HT1080 (cell line): ENCODE results near the gene AKR1C4. TPM values are rescaled to one million over a fixed set of nuclear protein-coding genes. Genes with fewer than 3 reads are reported as not detected.
"Not testable (repeated sequence)": the region's sequence is repeated elsewhere in the genome, so short reads cannot be mapped to it uniquely, and the experiment has no call there.

ENCODE experiments used
- DNase-seq: peaks from one replicate; pipeline ENCODE4 v3.0.0-alpha.2; 2015; ENCODE audit warnings: low read depth
- total RNA-seq: library from RNA; depleted of rRNA; stranded (reverse); fragments of >200 nt; shearing (Covaris generic); gene quantifications from 2 replicates; pipeline ENCODE4 v1.2.3, GENCODE V29; 2014

Gene AKR1C4
- total RNA-seq, 1 experiment from 2014 or later, result not detected

DNA sequence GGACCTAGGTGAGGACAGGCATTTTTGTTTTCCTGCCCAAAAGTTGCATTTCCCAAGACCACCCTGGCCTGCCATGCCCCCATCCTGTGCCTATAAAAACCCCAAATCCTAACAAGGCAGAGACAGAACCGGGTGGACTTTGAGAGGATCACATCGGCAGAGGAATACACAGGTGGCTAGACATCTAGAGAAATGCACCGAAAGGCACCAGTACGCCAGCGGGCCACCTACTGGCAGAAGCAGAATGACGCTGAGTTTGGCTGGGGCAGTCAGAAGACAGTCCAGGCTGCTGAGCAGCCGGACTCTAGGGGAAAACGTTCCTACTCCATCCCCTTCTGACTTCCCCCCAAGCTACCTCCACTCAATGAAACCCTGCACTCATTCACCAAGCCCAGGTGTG, 2.8 kb downstream of the AKR1C4 start:
- no peak for DNase-seq

DNA sequence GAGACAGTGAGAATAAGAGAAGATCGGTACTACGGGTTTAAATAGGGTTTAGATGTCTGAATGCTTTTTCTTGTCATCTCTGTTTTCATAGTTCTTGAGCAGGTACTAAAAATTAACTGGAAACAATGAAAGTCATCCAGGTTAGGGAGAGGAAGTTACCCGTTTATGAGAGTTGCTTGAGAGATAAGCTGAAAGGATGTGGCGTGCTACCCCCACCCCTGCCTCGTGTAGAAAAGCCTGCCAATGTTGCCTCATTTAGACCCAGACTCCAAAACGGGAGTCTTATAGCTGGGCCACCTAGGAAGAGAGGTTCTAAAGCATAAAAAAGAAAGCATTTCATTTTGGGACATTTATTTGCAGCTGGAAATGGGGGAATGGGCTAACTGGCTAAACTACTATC, 10.2 kb downstream of the AKR1C4 start:
- DNase-seq, result no peak

- not testable (repeated sequence) for DNase-seq
Observed at GRCh38 chr10:5209776-5210175, 13.1 kb downstream of the AKR1C4 start.

GRCh38 chr10:5210261-5210660, 13.6 kb downstream of the AKR1C4 start:
- DNase-seq, result not testable (repeated sequence)

GRCh38 chr10:5211696-5212536, 15.3 kb downstream of the AKR1C4 start:
- DNase-seq, result no peak

DNA sequence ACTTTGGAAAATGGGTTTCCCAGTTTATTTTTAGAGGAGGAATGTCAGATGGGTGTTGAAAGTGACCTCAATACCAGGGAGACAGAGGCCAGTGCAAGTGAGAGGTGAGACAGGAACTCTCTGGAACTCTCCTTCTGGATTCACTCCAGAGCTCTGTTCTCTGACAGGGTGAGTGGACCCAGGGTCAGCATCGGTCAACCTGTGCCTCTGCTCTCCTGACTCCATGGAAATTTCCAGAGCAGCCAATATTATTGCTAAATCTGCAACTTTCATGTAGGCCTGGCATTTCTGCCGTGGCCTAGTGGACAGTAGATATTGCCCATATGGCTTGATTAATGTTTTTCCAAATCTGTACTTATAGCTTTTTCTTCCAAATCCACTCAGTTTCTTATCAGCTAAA, 20.2 kb downstream of the AKR1C4 start:
- no peak for DNase-seq

- DNase-seq, result no peak
Observed at GRCh38 chr10:5219262-5219661, 22.6 kb downstream of the AKR1C4 start.

- not testable (repeated sequence) for DNase-seq
Observed at GRCh38 chr10:5222942-5223341, 26.3 kb downstream of the AKR1C4 start.

DNA sequence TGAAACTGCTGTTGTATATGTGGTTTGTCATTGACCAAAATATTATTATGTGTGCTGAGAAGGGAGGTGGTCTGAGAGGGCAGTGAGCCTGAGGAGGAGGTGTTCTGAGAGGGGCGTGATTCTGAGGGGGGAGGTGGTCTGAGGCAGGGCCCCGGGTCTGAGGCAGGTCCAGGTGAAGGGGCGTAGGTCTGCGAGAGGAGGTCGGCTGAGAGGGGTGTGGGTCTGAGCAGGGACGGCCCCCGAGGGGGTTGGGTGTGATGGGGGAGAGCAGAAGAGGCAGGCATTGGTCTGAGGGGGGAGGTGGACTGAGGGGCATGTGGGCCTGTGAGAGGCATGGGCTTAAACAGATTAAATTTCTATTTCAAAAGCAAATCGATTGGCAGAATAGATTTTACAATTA, 32.4 kb downstream of the AKR1C4 start:
- DNase-seq, result no peak

- DNase-seq, result no peak
Observed at GRCh38 chr10:5233324-5233723, 36.7 kb downstream of the AKR1C4 start.

DNA sequence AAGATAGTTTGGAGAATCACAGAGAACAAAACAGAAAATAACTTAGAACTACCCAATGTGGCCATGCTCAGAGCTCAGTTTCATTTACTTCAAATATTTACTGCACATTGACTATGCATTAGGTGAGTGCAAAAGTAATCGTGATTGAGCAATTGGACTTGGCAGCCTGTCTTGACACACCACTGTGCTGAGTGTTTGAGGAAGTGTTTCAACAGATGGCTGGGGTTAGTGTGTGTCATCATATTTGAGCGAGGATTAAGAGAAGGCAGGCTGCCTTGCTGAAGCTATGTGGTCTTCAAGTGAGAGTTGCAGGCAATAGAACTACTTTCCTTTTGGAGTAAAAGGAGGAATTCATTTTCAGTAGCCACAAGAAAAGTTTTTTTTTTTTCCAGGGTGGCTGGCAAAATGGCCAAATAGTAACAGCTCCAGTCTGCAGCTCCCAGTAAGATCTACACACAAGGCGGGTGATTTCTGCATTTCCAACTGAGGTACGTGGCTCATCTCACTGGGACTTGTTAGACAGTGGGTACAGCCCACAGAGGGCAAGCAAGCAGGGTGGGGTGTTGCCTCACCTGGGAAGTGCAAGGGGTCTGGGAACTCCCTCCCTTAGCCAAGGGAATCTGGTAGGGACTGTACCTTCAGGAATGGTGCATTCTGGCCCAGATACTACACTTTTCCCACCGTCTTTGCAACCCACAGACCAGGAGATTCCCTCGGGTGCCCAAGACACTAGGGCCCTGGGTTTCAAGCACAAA, 37.6 kb downstream of the AKR1C4 start:
- DNase-seq, result peak; percentile 76

- not testable (repeated sequence) for DNase-seq
Observed at GRCh38 chr10:5237541-5237940, 40.9 kb downstream of the AKR1C4 start.

DNA sequence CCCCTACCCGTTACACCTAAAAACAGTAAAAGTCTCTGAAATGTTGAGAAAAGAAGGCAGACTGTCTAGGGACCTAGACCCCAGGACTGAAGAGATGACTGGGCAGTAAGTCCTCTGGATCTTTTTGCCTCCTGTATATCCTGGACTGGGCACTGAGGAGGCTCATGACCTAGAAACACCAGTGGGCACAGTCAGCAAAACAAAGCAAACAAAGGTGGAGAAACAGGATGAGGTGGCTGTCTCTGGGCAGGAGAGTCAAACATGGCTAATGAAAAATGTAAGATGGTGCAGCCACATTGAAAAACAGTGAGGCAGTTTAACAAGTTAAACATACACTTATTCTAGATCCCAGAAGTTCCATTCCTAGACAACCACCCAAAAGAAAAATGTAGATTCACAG, 45.9 kb downstream of the AKR1C4 start:
- DNase-seq, result no peak

GRCh38 chr10:5243521-5243987, 46.9 kb downstream of the AKR1C4 start:
- DNase-seq, result no peak

- DNase-seq, result peak; percentile 39
Observed at GRCh38 chr10:5252177-5253037, 55.8 kb downstream of the AKR1C4 start.

- no peak for DNase-seq
Observed at GRCh38 chr10:5254488-5254887, 57.9 kb downstream of the AKR1C4 start.

DNA sequence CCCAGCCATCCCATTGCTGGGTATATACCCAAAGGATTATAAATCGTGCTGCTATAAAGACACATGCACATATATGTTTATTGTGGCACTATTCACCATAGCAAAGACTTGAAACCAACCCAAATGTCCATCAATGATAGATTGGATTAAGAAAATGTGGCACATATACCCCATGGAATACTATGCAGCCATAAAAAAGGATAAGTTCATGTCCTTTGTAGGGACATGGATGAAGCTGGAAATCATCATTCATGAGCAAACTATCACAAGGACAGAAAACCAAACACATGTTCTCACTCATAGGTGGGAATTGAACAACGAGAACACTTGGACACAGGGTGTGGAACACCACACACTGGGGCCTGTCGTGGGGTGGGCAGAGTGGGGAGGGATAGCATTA, 61.1 kb downstream of the AKR1C4 start:
- not testable (repeated sequence) for DNase-seq

DNA sequence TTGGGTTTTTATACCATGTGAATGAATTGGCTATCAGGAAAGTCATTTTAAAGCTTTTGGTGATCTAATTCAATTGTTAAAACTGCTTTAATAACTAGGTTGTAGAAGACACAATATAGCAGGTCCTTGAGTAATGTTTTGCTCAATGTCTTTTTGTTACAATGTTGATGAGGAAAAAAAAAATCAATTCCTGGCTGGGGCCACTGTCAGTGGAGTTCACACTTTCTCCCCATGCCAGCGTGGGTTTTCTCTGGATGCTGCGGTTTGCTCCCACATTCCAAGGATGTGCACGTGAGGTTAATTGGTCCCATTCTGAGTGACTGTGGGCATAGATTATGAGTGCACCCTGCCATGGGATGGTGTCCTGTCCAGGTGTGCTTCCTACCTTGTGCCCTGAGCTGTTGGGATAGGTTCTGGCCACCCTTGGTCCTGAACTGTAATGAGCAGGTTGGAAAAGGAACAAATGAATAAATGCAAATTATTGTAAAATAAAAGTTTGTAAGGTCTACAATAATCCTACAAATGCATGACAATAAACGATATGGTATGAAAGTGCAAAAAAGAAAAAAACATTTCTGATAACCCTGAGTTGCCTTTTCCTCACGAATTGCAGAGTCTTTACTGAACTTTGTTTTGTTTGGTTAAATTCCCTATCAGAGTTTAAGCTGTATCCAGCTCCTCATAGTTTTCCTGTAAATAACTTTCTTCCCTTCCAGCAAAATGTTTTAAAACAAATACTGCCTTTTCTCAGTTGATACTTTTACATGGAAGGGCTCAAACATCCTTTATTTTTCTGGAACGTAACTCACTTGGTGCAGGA, 62.7 kb downstream of the AKR1C4 start:
- DNase-seq, result no peak

DNA sequence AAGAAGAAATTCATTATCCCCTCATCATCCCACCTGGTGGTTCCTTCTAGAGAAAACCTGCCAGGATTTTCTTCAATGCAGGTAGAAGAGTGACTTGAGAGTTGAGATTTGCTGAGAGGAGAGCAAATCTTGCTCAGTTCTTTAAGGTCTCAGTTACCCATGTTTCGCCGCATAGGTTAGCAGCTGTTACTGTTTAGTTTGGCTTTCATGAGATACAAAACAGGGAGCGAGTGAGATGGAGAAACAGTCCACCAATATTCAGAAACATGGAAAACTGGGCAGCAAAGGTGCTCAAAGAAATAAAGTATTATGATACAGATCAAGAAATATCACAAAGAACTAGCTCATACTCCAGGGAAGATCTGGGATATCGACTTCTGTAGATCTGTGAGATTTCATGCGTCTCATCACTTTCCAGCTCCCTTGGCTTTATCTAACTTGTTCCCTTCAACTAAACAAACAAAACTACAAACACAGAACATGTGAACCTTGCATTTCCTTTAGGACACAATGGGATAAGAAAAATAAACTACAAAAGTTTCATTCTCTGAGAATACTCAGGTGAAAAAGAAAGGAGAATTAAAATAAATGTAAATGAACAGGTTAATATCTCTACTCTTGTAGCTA, 63.4 kb downstream of the AKR1C4 start:
- DNase-seq, result no peak

DNA sequence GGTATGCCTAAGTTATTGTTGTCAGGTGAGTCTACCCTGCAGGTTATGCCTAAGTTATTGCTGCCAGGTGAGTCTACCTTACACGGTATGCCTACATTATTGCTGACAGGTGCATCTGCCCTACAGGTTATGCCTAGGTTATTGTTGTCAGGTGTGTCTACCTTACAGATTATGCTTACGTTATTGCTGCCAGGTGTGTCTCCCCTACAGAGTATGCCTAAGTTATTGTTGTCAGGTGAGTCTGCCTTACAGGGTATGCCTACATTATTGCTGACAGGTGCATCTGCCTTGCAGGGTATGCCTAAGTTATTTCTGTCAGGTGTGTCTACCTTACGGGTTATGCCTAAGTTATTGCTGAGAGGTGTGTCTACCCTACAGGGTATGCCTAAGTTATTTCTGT, 64.2 kb downstream of the AKR1C4 start:
- DNase-seq, result no peak
